GM19372 (cell line): ENCODE measurements around the gene RASD1.

Experiments
- ATAC-seq: cut with Tn5 transposase; IDR thresholded peaks from one replicate; pipeline ENCODE4 v1.9.1; 2021; ENCODE audit warnings: mild to moderate bottlenecking, low read depth, moderate library complexity; ENCODE audit not compliant: unreplicated experiment

The RASD1 gene

GRCh38 chr17:17448723-17449122, 47.5 kb downstream of the RASD1 start:
- no peak for ATAC-seq

GRCh38 chr17:17448076-17448475, 48.1 kb downstream of the RASD1 start:
- no peak for ATAC-seq

- ATAC-seq: no peak
Measured at GRCh38 chr17:17447264-17447663, 48.9 kb downstream of the RASD1 start.

GRCh38 chr17:17446666-17447155, 49.5 kb downstream of the RASD1 start:
- no peak for ATAC-seq

GRCh38 chr17:17445925-17446665, 50.1 kb downstream of the RASD1 start:
- ATAC-seq: no peak

GRCh38 chr17:17445296-17445924, 50.8 kb downstream of the RASD1 start:
- no peak for ATAC-seq
